CD4-positive, alpha-beta T cell (primary cell): ENCODE results near the gene ZNF267. TPM values are rescaled to one million over a fixed set of nuclear protein-coding genes. Genes with fewer than 3 reads are reported as not detected.
"Not testable (repeated sequence)": the region's sequence is repeated elsewhere in the genome, so short reads cannot be mapped to it uniquely, and the experiment has no call there.

Source experiments
- ATAC-seq: fragments of 200-7000 bp; cut with Tn5 transposase; one replicate; pipeline ENCODE4 v1.10.0; 2022; ENCODE audit warnings: mild to moderate bottlenecking; ENCODE audit not compliant: poor library complexity
- CTCF ChIA-PET: fragments of 350-600 bp; sonication (Branson Sonifier 250); formaldehyde crosslinking; loops from one replicate; lab custom pipeline; 2021; ENCODE audit warnings: antibody characterized with exemption, inconsistent platforms; lab: Charles Lee
- POLR2A ChIA-PET: fragments of 350-600 bp; sonication (Branson Sonifier 250); formaldehyde crosslinking; loops from one replicate; lab custom pipeline; 2021; ENCODE audit warnings: antibody characterized with exemption, inconsistent platforms; lab: Charles Lee
- DNase-seq, 14 experiments: peaks; one replicate each; pipeline ENCODE4 v3.0.0-alpha.2; 2013 to 2020; ENCODE audit warnings: mixed read lengths in 2 of 14
- H3K27ac ChIP-seq, 2 donors: one replicate each; pipeline versions ENCODE4 v1.5.1 to v1.7.0; 2013; ENCODE audit warnings: low read length in 2 of 2, low read depth in 1 of 2, mild to moderate bottlenecking in 1 of 2
- H3K27me3 ChIP-seq, 2 experiments: 1 replicate in 1 of 2; 2 replicates in 1 of 2; pipeline versions ENCODE4 v1.6.1 to v1.7.0; 2013; ENCODE audit warnings: low read length in 2 of 2, control low read depth in 1 of 2, mild to moderate bottlenecking in 1 of 2, moderate library complexity in 1 of 2; ENCODE audit not compliant: insufficient read depth in 2 of 2, control insufficient read depth in 1 of 2
- H3K36me3 ChIP-seq: one replicate; pipeline ENCODE4 v1.6.1; 2013; ENCODE audit warnings: low read length, control low read depth; ENCODE audit not compliant: insufficient read depth
- H3K4me1 ChIP-seq: one replicate; pipeline ENCODE4 v1.6.1; 2013; ENCODE audit warnings: low read length, control low read depth; ENCODE audit not compliant: insufficient read depth
- H3K4me3 ChIP-seq: one replicate; pipeline ENCODE4 v1.5.1; 2013; ENCODE audit warnings: mild to moderate bottlenecking, low read length, moderate library complexity
- H3K9me3 ChIP-seq, 2 experiments: 1 replicate in 1 of 2; 2 replicates in 1 of 2; pipeline versions ENCODE4 v1.6.1 to v1.7.0; 2013; ENCODE audit warnings: low read length in 2 of 2, mild to moderate bottlenecking in 2 of 2, control low read depth in 1 of 2, moderate library complexity in 1 of 2; ENCODE audit not compliant: control insufficient read depth in 1 of 2, insufficient read depth in 1 of 2
- H3K27ac Mint-ChIP-seq: one replicate; pipeline ENCODE4 v1.8.0; 2020; ENCODE audit warnings: mixed read lengths
- H3K27me3 Mint-ChIP-seq: one replicate; pipeline ENCODE4 v1.8.0; 2021; ENCODE audit warnings: mixed read lengths
- H3K36me3 Mint-ChIP-seq: one replicate; pipeline ENCODE4 v1.8.0; 2021; ENCODE audit warnings: low read depth, mixed read lengths
- H3K4me1 Mint-ChIP-seq: one replicate; pipeline ENCODE4 v1.8.0; 2021; ENCODE audit warnings: low read depth, mixed read lengths
- H3K4me3 Mint-ChIP-seq: one replicate; pipeline ENCODE4 v1.8.0; 2020; ENCODE audit warnings: mild to moderate bottlenecking, mixed read lengths
- H3K9me3 Mint-ChIP-seq: one replicate; pipeline ENCODE4 v1.8.0; 2020; ENCODE audit warnings: mixed read lengths
- intact Hi-C, 2 experiments: fragments of 100-400 bp; cut with DNase I in 1 of 2; cut with micrococcal nuclease in 1 of 2; formaldehyde crosslinking; loops; one replicate each; pipeline versions ENCODE4 v1.15.1 to v1.9.0; 2023 to 2025; cut with DNase I, micrococcal nuclease
- polyA plus RNA-seq, 2 donors: library from polyadenylated mRNA; unstranded; fragments of 120-200 nt; gene quantifications; one replicate each; pipeline ENCODE4 v1.2.1, GENCODE V29; 2013
- total RNA-seq, 174 experiments: library from RNA in 2 of 174; stranded (reverse) in 2 of 174; gene quantifications; one replicate each; pipeline ENCODE4 v1.2.3 and lab custom pipeline; 2021 to 2026
- TF ChIP-seq, protein P1 (sequence below): fragments of 200-600 bp; IDR thresholded peaks from one replicate; pipeline ENCODE4 v1.8.0; 2022; ENCODE audit warnings: antibody characterized with exemption, mild to moderate bottlenecking

The ZNF267 gene
- total RNA-seq (10 to 100 TPM; 56.0 to 57.9 TPM), total RNA-seq (lab: John Stamatoyannopoulos, UW) (48.9 to 1,101 (median 217) reads per million in 172 experiments)
- 17.0 TPM for polyA plus RNA-seq (2013, experiment 1 of 2)
- polyA plus RNA-seq (2013, experiment 2 of 2): 16.4 TPM

DNA sequence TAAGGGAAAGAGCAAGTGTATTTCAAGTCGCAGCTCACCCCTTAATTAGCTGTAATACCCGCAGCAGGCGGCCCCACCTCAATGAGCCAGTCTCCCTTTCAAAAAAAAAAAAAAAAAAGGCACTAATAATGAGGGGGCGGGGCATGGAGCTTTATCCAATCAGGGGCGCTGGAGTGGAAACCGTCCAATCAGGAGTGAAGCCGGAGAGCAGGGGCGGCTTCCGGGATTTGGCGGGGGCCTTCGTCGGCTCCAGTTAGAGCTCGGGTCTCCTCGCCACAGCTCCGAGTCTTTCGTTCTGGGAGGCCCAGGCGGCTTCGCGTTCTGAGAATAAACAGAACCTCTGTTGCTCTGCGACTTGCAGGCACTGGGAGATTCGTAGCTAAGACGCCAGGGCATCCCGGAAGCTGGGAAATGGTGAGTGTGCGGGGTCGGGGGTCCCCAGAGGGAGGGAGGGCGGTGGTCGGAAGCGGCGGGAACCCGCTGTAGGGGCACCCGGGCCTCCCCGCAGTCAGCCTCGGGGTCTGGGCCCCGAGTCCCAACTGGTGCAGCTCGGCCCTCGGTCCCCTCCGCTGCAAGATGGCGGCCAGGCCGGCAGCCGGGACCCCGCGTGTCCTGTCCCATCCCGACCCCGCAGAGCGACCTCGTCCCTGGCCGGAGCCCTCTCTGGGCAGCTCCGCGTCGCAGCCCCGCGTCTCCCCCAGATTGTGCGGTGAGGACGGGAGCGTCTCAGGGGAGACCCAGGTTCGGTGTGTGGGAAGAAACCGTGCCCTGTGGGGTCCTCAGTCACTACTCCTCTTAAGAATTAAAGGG is at the start of gene ZNF267:
Gene ZNF267 (plus strand): TSS at position 252 of the 810 bp plus-strand sequence. CDS start 160 bp downstream, at position 412.
- Mint-ChIP-seq H3K4me1 (peaks cover 72% of the 10 kb centered on the region), H3K27ac (peak within 1 kb of the TSS; percentile 74), H3K4me3 (peak within 1 kb of the TSS; percentile 98), H3K9me3 (no peaks in the 10 kb centered on the region), H3K27me3 (no peaks in the 10 kb centered on the region), H3K36me3 (peaks cover 44% of the 10 kb centered on the region)
- H3K9me3 ChIP-seq: no peaks in the 10 kb centered on the region
- ChIA-PET POLR2A (interaction anchor here (0.7 to 2.4 kb wide), 21 partner anchors 12 to 888 kb away, joined by 3 to 17 read pairs (median 5); partner anchors contain the start of genes ARMC5, FUS, KAT8 and RUSF1), CTCF (interaction anchor here (0.9 to 1.5 kb wide), 2 partner anchors 9 to 731 kb away, joined by 5 to 7 read pairs; no protein-coding TSS in a partner anchor)
- ATAC-seq (peak; percentile 69), DNase-seq (peak; percentile 88 to 97 (median 92))
- H3K36me3 ChIP-seq: peaks cover 10% of the 10 kb centered on the region
- H3K27me3 ChIP-seq: no peaks in the 10 kb centered on the region
- peaks cover 80% of the 10 kb centered on the region for H3K4me1 ChIP-seq
- TF ChIP-seq, protein P1, sequence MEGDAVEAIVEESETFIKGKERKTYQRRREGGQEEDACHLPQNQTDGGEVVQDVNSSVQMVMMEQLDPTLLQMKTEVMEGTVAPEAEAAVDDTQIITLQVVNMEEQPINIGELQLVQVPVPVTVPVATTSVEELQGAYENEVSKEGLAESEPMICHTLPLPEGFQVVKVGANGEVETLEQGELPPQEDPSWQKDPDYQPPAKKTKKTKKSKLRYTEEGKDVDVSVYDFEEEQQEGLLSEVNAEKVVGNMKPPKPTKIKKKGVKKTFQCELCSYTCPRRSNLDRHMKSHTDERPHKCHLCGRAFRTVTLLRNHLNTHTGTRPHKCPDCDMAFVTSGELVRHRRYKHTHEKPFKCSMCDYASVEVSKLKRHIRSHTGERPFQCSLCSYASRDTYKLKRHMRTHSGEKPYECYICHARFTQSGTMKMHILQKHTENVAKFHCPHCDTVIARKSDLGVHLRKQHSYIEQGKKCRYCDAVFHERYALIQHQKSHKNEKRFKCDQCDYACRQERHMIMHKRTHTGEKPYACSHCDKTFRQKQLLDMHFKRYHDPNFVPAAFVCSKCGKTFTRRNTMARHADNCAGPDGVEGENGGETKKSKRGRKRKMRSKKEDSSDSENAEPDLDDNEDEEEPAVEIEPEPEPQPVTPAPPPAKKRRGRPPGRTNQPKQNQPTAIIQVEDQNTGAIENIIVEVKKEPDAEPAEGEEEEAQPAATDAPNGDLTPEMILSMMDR: no peak
- peak within 1 kb of the TSS; percentile 82 to 94 for H3K27ac ChIP-seq
- intact Hi-C loops: loop anchor here in 1 of 2 experiments (10.0 kb wide), 1 partner anchor 669 kb away; the partner anchor contains the start of gene PYCARD
- H3K4me3 ChIP-seq: peak within 1 kb of the TSS; percentile 84

DNA sequence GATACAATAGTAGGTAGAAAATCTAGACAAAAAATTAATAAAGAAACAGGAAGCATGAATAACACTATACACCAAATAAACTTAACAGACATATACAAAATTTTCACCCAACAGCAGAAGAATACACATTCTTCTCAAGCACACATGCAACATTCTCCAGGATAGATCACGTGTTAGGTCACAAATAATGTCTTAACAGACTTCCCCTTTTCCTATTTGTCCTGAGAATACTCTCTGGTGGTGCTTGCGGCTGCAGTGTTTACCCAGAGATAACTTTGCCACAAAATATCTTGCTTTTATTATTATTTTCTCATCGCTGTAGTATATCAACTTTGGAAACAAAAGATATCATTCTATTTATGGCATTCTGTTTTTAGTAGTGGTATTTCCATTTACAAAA is 40.6 kb upstream of the ZNF267 start:
- H3K9me3 Mint-ChIP-seq: peaks cover 19% of the 10 kb centered on the region

DNA sequence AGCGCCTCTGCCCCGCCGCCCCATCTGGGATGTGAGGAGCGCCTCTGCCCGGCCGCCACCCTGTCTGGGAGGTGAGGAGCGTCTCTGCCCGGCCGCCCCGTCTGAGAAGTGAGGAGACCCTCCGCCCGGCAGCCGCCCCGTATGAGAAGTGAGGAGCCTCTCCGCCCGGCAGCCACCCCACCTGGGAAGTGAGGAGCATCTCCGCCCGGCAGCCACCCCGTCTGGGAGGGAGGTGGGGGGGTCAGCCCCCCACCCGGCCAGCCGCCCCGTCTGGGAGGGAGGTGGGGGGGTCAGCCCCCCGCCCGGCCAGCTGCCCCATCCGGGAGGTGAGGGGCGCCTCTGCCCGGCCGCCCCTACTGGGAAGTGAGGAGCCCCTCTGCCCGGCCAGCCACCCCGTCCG is 37.2 kb upstream of the ZNF267 start:
- CTCF ChIA-PET, H3K27ac ChIP-seq, H3K4me3 ChIP-seq, H3K27me3 ChIP-seq, ATAC-seq, H3K27ac Mint-ChIP-seq, DNase-seq, H3K4me3 Mint-ChIP-seq, H3K4me1 Mint-ChIP-seq, intact Hi-C loops, H3K36me3 ChIP-seq, POLR2A ChIA-PET, H3K4me1 ChIP-seq: not testable (repeated sequence)
- Mint-ChIP-seq H3K36me3 (peaks cover 11% of the 10 kb centered on the region), H3K9me3 (peaks cover 25% of the 10 kb centered on the region), H3K27me3 (peaks cover 18% of the 10 kb centered on the region)
- peaks cover 0 to 13% of the 10 kb centered on the region in 2 experiments for H3K9me3 ChIP-seq

More for the DNA sequence above, 40.6 kb upstream of the ZNF267 start:
- intact Hi-C loops: no loop called here
- no peak overlapping the region for H3K27ac ChIP-seq
- no peaks in the 10 kb centered on the region for H3K4me1 ChIP-seq
- ChIA-PET POLR2A (no interaction called here), CTCF (no interaction called here)
- H3K36me3 ChIP-seq: no peaks in the 10 kb centered on the region
- no peak overlapping the region for H3K4me3 ChIP-seq
- ATAC-seq (no peak), DNase-seq (no peak)
- Mint-ChIP-seq H3K4me3 (no peak overlapping the region), H3K4me1 (no peaks in the 10 kb centered on the region), H3K36me3 (peaks cover 11% of the 10 kb centered on the region), H3K27me3 (peaks cover 13% of the 10 kb centered on the region), H3K27ac (no peak overlapping the region)
- peaks cover 0 to 3% of the 10 kb centered on the region in 2 experiments for H3K27me3 ChIP-seq
- H3K9me3 ChIP-seq: no peaks in the 10 kb centered on the region
- TF ChIP-seq, protein P1: no peak
